Measurements from ENCODE around the gene DLG5. TPM values are rescaled to one million over a fixed set of nuclear protein-coding genes. Genes with fewer than 3 reads are reported as not detected.

Gene DLG5
- total and polyA plus RNA-seq, 7 donors, result 6.0 to 78.1 (median 41.0) TPM

GRCh38 chr10:77840636-77841035 lies 85.9 kb downstream of the DLG5 start:
- TF ChIP-seq POLR2A (IDR thresholded peaks at IDR 0.05) (no peak), EP300 (IDR thresholded peaks at IDR 0.05) (no peak), POLR2AphosphoS5 (IDR thresholded peaks at IDR 0.05) (no peak)
- TF ChIP-seq, protein P1, sequence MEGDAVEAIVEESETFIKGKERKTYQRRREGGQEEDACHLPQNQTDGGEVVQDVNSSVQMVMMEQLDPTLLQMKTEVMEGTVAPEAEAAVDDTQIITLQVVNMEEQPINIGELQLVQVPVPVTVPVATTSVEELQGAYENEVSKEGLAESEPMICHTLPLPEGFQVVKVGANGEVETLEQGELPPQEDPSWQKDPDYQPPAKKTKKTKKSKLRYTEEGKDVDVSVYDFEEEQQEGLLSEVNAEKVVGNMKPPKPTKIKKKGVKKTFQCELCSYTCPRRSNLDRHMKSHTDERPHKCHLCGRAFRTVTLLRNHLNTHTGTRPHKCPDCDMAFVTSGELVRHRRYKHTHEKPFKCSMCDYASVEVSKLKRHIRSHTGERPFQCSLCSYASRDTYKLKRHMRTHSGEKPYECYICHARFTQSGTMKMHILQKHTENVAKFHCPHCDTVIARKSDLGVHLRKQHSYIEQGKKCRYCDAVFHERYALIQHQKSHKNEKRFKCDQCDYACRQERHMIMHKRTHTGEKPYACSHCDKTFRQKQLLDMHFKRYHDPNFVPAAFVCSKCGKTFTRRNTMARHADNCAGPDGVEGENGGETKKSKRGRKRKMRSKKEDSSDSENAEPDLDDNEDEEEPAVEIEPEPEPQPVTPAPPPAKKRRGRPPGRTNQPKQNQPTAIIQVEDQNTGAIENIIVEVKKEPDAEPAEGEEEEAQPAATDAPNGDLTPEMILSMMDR (IDR thresholded peaks at IDR 0.05), result no peak
- Histone ChIP-seq H3K4me3 (no peak overlapping the region), H3K4me1 (peaks cover 0 to 59% (median 47%) of the 10 kb centered on the region in 4 donors), H3K36me3 (peaks cover 12 to 64% (median 34%) of the 10 kb centered on the region in 4 donors), H3K9me3 (no peaks in the 10 kb centered on the region), H3K27ac (peak overlapping the region in 2 of 4 donors; percentile 17 to 88), H3K27me3 (no peaks in the 10 kb centered on the region)
- no peak for DNase-seq
- WGBS, 2 donors, result 95 to 97% methylated on average over 8 of the region's 8 CpGs
- intact Hi-C loops (cut with DNase I), result no loop called here

DNA sequence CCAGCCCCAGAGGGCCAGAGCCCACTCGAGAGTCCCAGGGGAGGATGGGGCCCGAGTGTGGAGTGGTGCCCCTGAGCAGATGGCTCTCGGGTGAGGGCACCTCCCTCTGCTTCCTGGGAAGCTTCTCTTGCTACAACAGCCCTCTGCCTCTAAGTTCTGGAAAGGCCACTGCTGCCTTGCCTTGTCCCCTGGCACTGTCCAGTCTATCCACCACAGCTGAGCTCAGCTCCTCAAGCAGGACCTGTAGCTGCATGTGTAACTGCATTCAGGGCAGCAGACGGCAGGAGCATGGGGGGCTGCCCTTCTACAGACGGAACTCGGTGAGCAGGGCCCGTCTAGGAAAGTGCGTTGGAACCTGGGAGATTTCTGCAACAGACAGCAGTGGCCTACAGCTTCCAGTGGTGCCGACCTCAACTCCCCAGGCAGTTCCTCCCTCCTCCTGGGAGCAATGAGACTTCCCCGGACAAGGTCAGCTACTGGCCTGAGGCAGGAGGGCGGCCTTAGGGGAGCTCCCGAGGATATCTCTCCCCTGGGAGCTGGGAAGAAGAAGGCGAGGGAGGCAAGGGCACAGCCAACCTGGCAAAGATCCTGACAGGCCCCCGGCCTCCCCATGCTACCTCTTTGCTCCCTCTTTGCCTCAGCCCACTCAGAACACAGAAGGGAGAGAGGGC lies 88.5 kb downstream of the DLG5 start:
- Histone ChIP-seq H3K36me3 (peaks cover 26 to 84% (median 51%) of the 10 kb centered on the region in 4 donors), H3K4me3 (peak overlapping the region in 1 of 4 donors; percentile 4), H3K27me3 (no peaks in the 10 kb centered on the region), H3K4me1 (peaks cover 0 to 34% (median 22%) of the 10 kb centered on the region in 4 donors), H3K9me3 (no peaks in the 10 kb centered on the region), H3K27ac (peak overlapping the region in 3 of 4 donors; percentile 77 to 80 (median 78))
- no peak for TF ChIP-seq EP300 (IDR thresholded peaks at IDR 0.05)
- no peak for TF ChIP-seq POLR2A (IDR thresholded peaks at IDR 0.05)
- TF ChIP-seq, protein P1 (IDR thresholded peaks at IDR 0.05), result no peak
- no peak for TF ChIP-seq POLR2AphosphoS5 (IDR thresholded peaks at IDR 0.05)
- intact Hi-C loops (cut with DNase I), result no loop called here
- WGBS, 2 donors, result 85 to 91% methylated on average over 14 of the region's 14 CpGs
- no peak for DNase-seq

DNA sequence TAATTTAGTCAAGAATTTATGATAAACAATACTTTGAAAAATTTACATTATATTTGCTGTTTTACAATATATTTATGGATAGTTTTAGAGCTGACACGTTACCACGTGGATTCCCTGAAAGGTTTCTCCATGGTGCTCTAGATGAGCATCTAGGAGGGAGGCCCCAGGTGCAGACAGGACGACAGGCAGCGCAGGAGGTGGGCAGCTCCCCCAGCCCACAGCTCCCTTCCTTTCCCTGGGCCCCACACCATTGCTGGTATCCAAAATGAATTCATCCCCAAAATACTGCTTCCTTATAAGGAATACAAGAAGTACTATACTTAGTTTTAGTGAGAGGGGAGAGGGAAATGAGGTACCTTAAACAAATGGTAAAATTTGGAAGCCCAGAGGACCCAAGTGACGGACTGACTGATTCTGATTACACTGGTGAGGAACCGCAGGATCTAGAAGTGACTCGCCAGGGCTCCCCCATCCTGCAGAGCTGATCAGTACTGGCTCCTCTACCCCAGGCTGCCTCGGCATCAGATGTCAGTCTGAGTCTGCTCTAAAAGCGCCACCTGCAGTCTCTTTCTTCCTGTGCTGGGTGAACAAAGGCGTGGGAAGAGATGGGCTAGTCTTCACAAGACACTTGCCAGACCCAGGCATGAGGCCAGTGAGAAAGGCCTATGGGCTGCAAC lies 89.2 kb downstream of the DLG5 start:
- no peaks in the 10 kb centered on the region for H3K9me3 ChIP-seq
- H3K4me3 ChIP-seq, result no peak overlapping the region
- peaks cover 31 to 84% (median 53%) of the 10 kb centered on the region in 4 donors for H3K36me3 ChIP-seq
- peak; percentile 81 for DNase-seq
- TF ChIP-seq EP300 (IDR thresholded peaks at IDR 0.05) (no peak), POLR2AphosphoS5 (IDR thresholded peaks at IDR 0.05) (no peak), POLR2A (IDR thresholded peaks at IDR 0.05) (no peak)
- TF ChIP-seq, protein P1 (IDR thresholded peaks at IDR 0.05), result no peak
- intact Hi-C loops (cut with DNase I), result no loop called here
- whole genome bisulfite sequencing, 2 donors, result 77 to 87% methylated on average over 10 of the region's 10 CpGs
- no peaks in the 10 kb centered on the region for H3K27me3 ChIP-seq
- peak overlapping the region in 3 of 4 donors; percentile 77 to 80 (median 78) for H3K27ac ChIP-seq
- peaks cover 0 to 30% (median 22%) of the 10 kb centered on the region in 4 donors for H3K4me1 ChIP-seq

DNA sequence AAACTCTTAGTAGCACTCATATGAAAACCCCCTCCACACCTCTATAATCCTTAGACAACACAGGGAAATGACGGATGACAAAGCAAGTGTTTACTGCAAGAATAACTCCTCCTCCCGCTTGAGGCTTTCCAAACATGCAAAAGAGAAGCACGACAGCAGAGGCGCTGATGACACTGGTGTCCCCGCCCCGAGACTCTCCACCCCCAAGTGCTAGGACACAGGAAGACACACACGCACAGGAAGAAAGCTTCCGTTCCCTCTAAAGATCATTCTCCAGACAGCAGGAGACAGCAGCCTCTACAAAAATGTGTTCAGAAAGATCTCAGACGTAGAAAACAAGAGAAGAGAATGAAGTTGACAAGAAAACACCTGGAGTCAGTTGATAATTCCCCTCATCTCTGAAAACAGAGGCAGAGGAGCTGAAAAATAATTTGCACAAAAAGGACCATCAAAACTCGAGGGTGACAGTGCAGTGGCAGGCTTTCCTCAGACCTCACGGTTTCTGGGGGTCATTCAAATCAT lies 90.2 kb downstream of the DLG5 start:
- peaks cover 0 to 30% (median 22%) of the 10 kb centered on the region in 4 donors for H3K4me1 ChIP-seq
- no peak for TF ChIP-seq EP300 (IDR thresholded peaks at IDR 0.05)
- TF ChIP-seq POLR2AphosphoS5 (IDR thresholded peaks at IDR 0.05), result peak in 1 of 4 donors; percentile 33
- no peak for TF ChIP-seq POLR2A (IDR thresholded peaks at IDR 0.05)
- TF ChIP-seq, protein P1 (IDR thresholded peaks at IDR 0.05), result no peak
- intact Hi-C loops (cut with DNase I), result no loop called here
- no peak for DNase-seq
- peaks cover 31 to 84% (median 51%) of the 10 kb centered on the region in 4 donors for H3K36me3 ChIP-seq
- no peak overlapping the region for H3K4me3 ChIP-seq
- no peaks in the 10 kb centered on the region for H3K27me3 ChIP-seq
- H3K27ac ChIP-seq, result peak overlapping the region in 3 of 4 donors; percentile 19 to 80 (median 30)
- H3K9me3 ChIP-seq, result no peaks in the 10 kb centered on the region
- 50 to 67% methylated on average over 11 of the region's 11 CpGs for WGBS, 2 donors
